GM12878 (cell line): ENCODE measurements around the gene NHERF2.

Experiments
- CREM ChIP-seq: IDR thresholded peaks from 2 replicates; pipeline ENCODE4 v1.6.1; 2014; ENCODE audit warnings: antibody characterized with exemption, low read depth
- CTCF ChIP-seq, 3 experiments: IDR thresholded peaks in 2 of 3; conservative IDR thresholded peaks in 1 of 3; 2 replicates each; pipeline ENCODE4 v1.5.1; 2011; ENCODE audit warnings: low read depth in 3 of 3, low read length in 3 of 3, mild to moderate bottlenecking in 3 of 3, control low read depth in 2 of 3, moderate library complexity in 2 of 3, inconsistent platforms in 1 of 3, mixed read lengths in 1 of 3; ENCODE audit not compliant: control insufficient read depth in 2 of 3, insufficient read depth in 1 of 3; ENCODE audit errors: extremely low read depth in 1 of 3
- HDAC2 ChIP-seq: fragments of 200-600 bp; sonication (generic); IDR thresholded peaks from 2 replicates; pipeline ENCODE4 v1.6.1; 2017
- RFX5 ChIP-seq: IDR thresholded peaks from 2 replicates; pipeline ENCODE4 v1.6.1; 2011; ENCODE audit warnings: low read depth, low read length, improper control_type of control experiment
- SIN3A ChIP-seq: IDR thresholded peaks from 2 replicates; pipeline ENCODE4 v1.6.1; 2012; ENCODE audit warnings: low read depth, low read length, improper control_type of control experiment

GRCh38 chr16:2048116-2048543 lies 21.4 kb downstream of the NHERF2 start:
- TF ChIP-seq RFX5 (no peak), SIN3A (no peak), CTCF (IDR thresholded peaks at IDR 0.05 in 2 of 3, conservative IDR thresholded peaks at IDR 0.05 in 1 of 3; ENCODE audit: control insufficient read depth in 2 of 3, extremely low read depth in 1 of 3, insufficient read depth in 1 of 3, low read depth in 3 of 3, low read length in 3 of 3) (no peak), CREM (no peak), HDAC2 (no peak)
